HEK293 (cell line): Measurements from ENCODE around the gene RIPOR1.

Source experiments
- CTCF ChIA-PET: fragments of 350-600 bp; formaldehyde crosslinking; extraction: SDS; loops from one replicate; lab custom pipeline; 2021; ENCODE audit warnings: antibody characterized with exemption; lab: Yijun Ruan, JAX
- POLR2A ChIA-PET: fragments of 300-600 bp; formaldehyde crosslinking; extraction: SDS; loops from one replicate; lab custom pipeline; 2020; ENCODE audit warnings: antibody characterized with exemption, inconsistent platforms; lab: Yijun Ruan, JAX
- H3K27ac ChIP-seq: fragments of 200-500 bp; sonication (Bioruptor generic); 2 replicates; pipeline ENCODE4 v1.5.1; 2014; ENCODE audit warnings: low read depth, low read length, control low read depth, inconsistent platforms; ENCODE audit errors: extremely low read depth
- H3K36me3 ChIP-seq, 2 experiments: fragments of 200-500 bp in 1 of 2; sonication (Bioruptor generic) in 1 of 2; 1 replicate in 1 of 2; 2 replicates in 1 of 2; pipeline ENCODE4 v1.5.1; 2014 to 2017; ENCODE audit warnings: inconsistent platforms in 2 of 2, low read length in 2 of 2; ENCODE audit not compliant: control insufficient read depth in 2 of 2, insufficient read depth in 1 of 2
- H3K4me1 ChIP-seq: fragments of 200-500 bp; sonication (Bioruptor generic); 2 replicates; pipeline ENCODE4 v1.5.1; 2014; ENCODE audit warnings: mild to moderate bottlenecking, low read length, inconsistent platforms; ENCODE audit not compliant: control insufficient read depth, insufficient read depth
- H3K4me3 ChIP-seq: 2 replicates; pipeline ENCODE4 v1.5.1; 2011; ENCODE audit warnings: low read depth, mild to moderate bottlenecking, control low read depth, low read length, moderate library complexity
- H3K9me3 ChIP-seq: fragments of 200-500 bp; sonication (Bioruptor generic); 2 replicates; pipeline ENCODE4 v1.5.1; 2014; ENCODE audit warnings: low read depth, low read length, inconsistent platforms; ENCODE audit not compliant: control insufficient read depth, insufficient read depth
- ELK4 ChIP-seq: IDR thresholded peaks from 2 replicates; pipeline ENCODE4 v1.6.1; 2011; ENCODE audit warnings: mild to moderate bottlenecking, low read depth, low read length, borderline replicate concordance
- GFI1B ChIP-seq: fragments of 450-650 bp; formaldehyde crosslinking; IDR thresholded peaks from 2 replicates; pipeline ENCODE4 v1.5.1; 2016; ENCODE audit warnings: missing biosample characterization, missing genetic modification characterization
- GLIS1 ChIP-seq: fragments of 450-650 bp; formaldehyde crosslinking; IDR thresholded peaks from 2 replicates; pipeline ENCODE4 v1.5.1; 2016; ENCODE audit warnings: missing biosample characterization, missing genetic modification characterization
- PATZ1 ChIP-seq: fragments of 450-650 bp; formaldehyde crosslinking; IDR thresholded peaks from 2 replicates; pipeline ENCODE4 v1.5.1; 2016; ENCODE audit warnings: missing biosample characterization, missing genetic modification characterization
- WT1 ChIP-seq: fragments of 450-650 bp; formaldehyde crosslinking; IDR thresholded peaks from 2 replicates; pipeline ENCODE4 v1.5.1; 2016; ENCODE audit warnings: missing biosample characterization, missing genetic modification characterization
- ZBTB44 ChIP-seq: fragments of 450-650 bp; IDR thresholded peaks from 2 replicates; pipeline ENCODE4 v1.5.1; 2018; ENCODE audit warnings: missing biosample characterization, mild to moderate bottlenecking, missing genetic modification characterization
- ZEB2 ChIP-seq: fragments of 450-650 bp; formaldehyde crosslinking; IDR thresholded peaks from 2 replicates; pipeline ENCODE4 v1.5.1; 2016; ENCODE audit warnings: missing biosample characterization, missing genetic modification characterization
- ZFHX2 ChIP-seq: fragments of 450-650 bp; formaldehyde crosslinking; conservative IDR thresholded peaks from 2 replicates; pipeline ENCODE4 v1.5.1; 2016; ENCODE audit warnings: missing biosample characterization, missing genetic modification characterization
- ZIC2 ChIP-seq: fragments of 450-650 bp; formaldehyde crosslinking; IDR thresholded peaks from 2 replicates; pipeline ENCODE4 v1.5.1; 2016; ENCODE audit warnings: missing biosample characterization, missing genetic modification characterization
- ZNF311 ChIP-seq: fragments of 450-650 bp; formaldehyde crosslinking; IDR thresholded peaks from 2 replicates; pipeline ENCODE4 v1.5.1; 2017; ENCODE audit warnings: missing biosample characterization, missing genetic modification characterization, borderline replicate concordance
- ZNF341 ChIP-seq: fragments of 450-650 bp; formaldehyde crosslinking; IDR thresholded peaks from 2 replicates; pipeline ENCODE4; 2016; ENCODE audit warnings: low read depth, missing biosample characterization, missing genetic modification characterization
- ZNF350 ChIP-seq: fragments of 450-650 bp; formaldehyde crosslinking; IDR thresholded peaks from 2 replicates; pipeline ENCODE4 v1.5.0; 2017; ENCODE audit warnings: missing biosample characterization, mild to moderate bottlenecking, missing genetic modification characterization
- ZNF398 ChIP-seq: fragments of 450-650 bp; formaldehyde crosslinking; IDR thresholded peaks from 2 replicates; pipeline ENCODE4 v1.5.1; 2017; ENCODE audit warnings: missing biosample characterization, missing genetic modification characterization
- ZNF529 ChIP-seq: fragments of 450-650 bp; formaldehyde crosslinking; IDR thresholded peaks from 2 replicates; pipeline ENCODE4 v1.5.1; 2017; ENCODE audit warnings: missing genetic modification characterization, missing biosample characterization; ENCODE audit not compliant: insufficient replicate concordance
- ZNF830 ChIP-seq: fragments of 450-650 bp; IDR thresholded peaks from 2 replicates; pipeline ENCODE4 v1.5.0; 2018; ENCODE audit warnings: missing biosample characterization, missing genetic modification characterization, low read depth, mild to moderate bottlenecking, moderate library complexity
- TF ChIP-seq, protein P1 (sequence below): fragments of 450-650 bp; formaldehyde crosslinking; IDR thresholded peaks from 2 replicates; pipeline ENCODE4 v1.5.1; 2016; ENCODE audit warnings: missing biosample characterization, missing genetic modification characterization

Gene RIPOR1

GRCh38 chr16:67551972-67552371 is 23.3 kb downstream of the RIPOR1 start (continued):
- TF ChIP-seq GFI1B (no peak), ZEB2 (tag by site-specific recombination) (no peak), ZNF830 (tag by site-specific recombination) (no peak)
- TF ChIP-seq, protein P1, sequence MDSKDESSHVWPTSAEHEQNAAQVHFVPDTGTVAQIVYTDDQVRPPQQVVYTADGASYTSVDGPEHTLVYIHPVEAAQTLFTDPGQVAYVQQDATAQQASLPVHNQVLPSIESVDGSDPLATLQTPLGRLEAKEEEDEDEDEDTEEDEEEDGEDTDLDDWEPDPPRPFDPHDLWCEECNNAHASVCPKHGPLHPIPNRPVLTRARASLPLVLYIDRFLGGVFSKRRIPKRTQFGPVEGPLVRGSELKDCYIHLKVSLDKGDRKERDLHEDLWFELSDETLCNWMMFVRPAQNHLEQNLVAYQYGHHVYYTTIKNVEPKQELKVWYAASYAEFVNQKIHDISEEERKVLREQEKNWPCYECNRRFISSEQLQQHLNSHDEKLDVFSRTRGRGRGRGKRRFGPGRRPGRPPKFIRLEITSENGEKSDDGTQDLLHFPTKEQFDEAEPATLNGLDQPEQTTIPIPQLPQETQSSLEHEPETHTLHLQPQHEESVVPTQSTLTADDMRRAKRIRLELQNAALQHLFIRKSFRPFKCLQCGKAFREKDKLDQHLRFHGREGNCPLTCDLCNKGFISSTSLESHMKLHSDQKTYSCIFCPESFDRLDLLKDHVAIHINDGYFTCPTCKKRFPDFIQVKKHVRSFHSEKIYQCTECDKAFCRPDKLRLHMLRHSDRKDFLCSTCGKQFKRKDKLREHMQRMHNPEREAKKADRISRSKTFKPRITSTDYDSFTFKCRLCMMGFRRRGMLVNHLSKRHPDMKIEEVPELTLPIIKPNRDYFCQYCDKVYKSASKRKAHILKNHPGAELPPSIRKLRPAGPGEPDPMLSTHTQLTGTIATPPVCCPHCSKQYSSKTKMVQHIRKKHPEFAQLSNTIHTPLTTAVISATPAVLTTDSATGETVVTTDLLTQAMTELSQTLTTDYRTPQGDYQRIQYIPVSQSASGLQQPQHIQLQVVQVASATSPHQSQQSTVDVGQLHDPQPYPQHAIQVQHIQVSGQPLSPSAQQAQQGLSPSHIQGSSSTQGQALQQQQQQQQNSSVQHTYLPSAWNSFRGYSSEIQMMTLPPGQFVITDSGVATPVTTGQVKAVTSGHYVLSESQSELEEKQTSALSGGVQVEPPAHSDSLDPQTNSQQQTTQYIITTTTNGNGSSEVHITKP, result 0 out of 2 replicates have a peak, but pooled peaks have one; percentile 17

DNA sequence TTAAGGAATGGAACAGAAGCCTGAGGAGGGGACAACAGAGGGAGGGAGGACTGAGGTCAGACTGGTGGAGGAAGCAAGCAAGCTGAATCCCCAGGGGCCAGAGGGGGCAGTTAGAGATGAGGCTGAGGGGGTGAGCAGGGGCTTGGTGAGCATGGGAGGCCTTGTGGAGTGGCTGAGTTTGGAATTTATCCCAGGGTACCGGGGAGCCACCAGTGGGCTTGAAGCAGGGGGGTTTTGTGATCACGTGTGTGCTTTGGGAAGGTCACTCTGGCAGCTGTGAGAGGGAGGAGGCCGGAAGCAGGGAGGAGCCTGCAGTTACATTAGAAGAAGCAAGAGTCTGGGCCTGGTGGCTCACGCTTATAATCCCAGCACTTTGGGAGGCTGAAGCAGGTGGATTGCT is 23.8 kb downstream of the RIPOR1 start:
- peaks cover 0 to 7% of the 10 kb centered on the region in 2 experiments; a peak in 1 of 3 replicates for H3K36me3 ChIP-seq
- no peak for TF ChIP-seq ZNF311 (tag by site-specific recombination)
- peak; percentile 92 for TF ChIP-seq ZIC2 (tag by site-specific recombination)
- TF ChIP-seq ZNF529 (tag by site-specific recombination), result no peak
- peak; percentile 45; the same call in 1 of the 2 replicates for TF ChIP-seq PATZ1 (tag by site-specific recombination)
- TF ChIP-seq ZNF398, result peak; percentile 88
- peak; percentile 47; the same call in 1 of the 2 replicates for TF ChIP-seq WT1
- TF ChIP-seq GLIS1, result peak; percentile 78
- TF ChIP-seq ZNF341 (tag by site-specific recombination), result peak; percentile 32; the same call in 1 of the 2 replicates
- TF ChIP-seq ZNF350 (tag by site-specific recombination), result no peak
- no peaks in the 10 kb centered on the region for H3K9me3 ChIP-seq
- ChIA-PET POLR2A (interaction anchor here (1.9 kb wide), 1 partner anchor 10 kb away, joined by 11 read pairs; the partner anchor contains the start of gene CTCF), CTCF (interaction anchor here (0.8 to 1.1 kb wide), 3 partner anchors 20 to 93 kb away, joined by 3 to 4 read pairs (median 4); partner anchors contain the start of gene CARMIL2)
- H3K27ac ChIP-seq, result no peak overlapping the region
- no peak overlapping the region for H3K4me3 ChIP-seq
- H3K4me1 ChIP-seq, result 0 out of 2 replicates have a peak, but pooled peaks cover 2% of the 10 kb centered on the region

DNA sequence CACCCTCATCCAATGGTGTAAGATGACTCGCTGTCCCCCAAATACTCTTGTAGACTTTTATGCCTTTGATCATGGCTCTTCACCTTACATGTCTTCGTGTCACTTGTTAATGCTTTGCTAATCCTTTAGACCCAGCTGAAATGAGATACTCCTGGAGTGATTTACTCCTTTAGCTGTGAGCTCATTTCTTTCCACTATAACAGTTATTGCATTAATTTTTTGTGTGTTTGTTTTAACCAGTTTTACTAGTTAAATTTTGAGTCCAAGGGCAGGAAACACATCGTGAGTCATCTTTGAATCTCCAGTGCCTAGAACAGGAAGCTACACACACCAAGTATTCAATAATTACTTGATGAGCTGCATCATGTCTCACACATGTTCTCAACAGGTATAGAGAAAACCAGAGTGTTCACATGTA is 27.2 kb downstream of the RIPOR1 start:
- Histone ChIP-seq H3K27ac (no peak overlapping the region), H3K4me1 (0 out of 2 replicates have a peak, but pooled peaks cover 2% of the 10 kb centered on the region), H3K36me3 (no peaks in the 10 kb centered on the region), H3K4me3 (no peak overlapping the region), H3K9me3 (no peaks in the 10 kb centered on the region)
- ChIA-PET CTCF (interaction anchor here (0.6 to 4.0 kb wide), 6 partner anchors 9 to 89 kb away, joined by 3 to 24 read pairs (median 6); partner anchors contain the start of gene CARMIL2), POLR2A (interaction anchor here (0.6 kb wide), 1 partner anchor 32 kb away, joined by 6 read pairs; no protein-coding TSS in a partner anchor)
- TF ChIP-seq ZBTB44 (0 out of 2 replicates have a peak, but pooled peaks have one; percentile 31), ELK4 (no peak), ZFHX2 (no peak)
- TF ChIP-seq, protein P1, result no peak
